GM23248 (cell line): ENCODE results near the gene DEDD. TPM values are rescaled to one million over a fixed set of nuclear protein-coding genes. Genes with fewer than 3 reads are reported as not detected.

ENCODE experiments used
- DNase-seq: peaks from one replicate; pipeline ENCODE4 v3.0.0-alpha.2; 2015
- H2AFZ ChIP-seq: fragments of 200-600 bp; sonication (generic); 2 replicates; pipeline ENCODE4 v1.6.1; 2016; ENCODE audit warnings: antibody characterized with exemption
- H3F3A ChIP-seq: fragments of 200-600 bp; sonication (generic); 2 replicates; pipeline ENCODE4 v1.6.1; 2016; ENCODE audit warnings: mild to moderate bottlenecking, antibody characterized with exemption, mixed run types; ENCODE audit not compliant: insufficient read depth
- H3K27ac ChIP-seq: fragments of 200-600 bp; sonication (generic); 2 replicates; pipeline ENCODE4 v1.5.1; 2016; ENCODE audit warnings: mild to moderate bottlenecking
- H3K27me3 ChIP-seq: fragments of 200-600 bp; sonication (generic); replicated peaks from 2 replicates; pipeline ENCODE4 v1.6.1; 2016; ENCODE audit warnings: mild to moderate bottlenecking; ENCODE audit not compliant: insufficient read depth
- H3K36me3 ChIP-seq: fragments of 200-600 bp; sonication (generic); 2 replicates; pipeline ENCODE4 v1.6.1; 2016; ENCODE audit warnings: low read depth, mild to moderate bottlenecking
- H3K4me1 ChIP-seq: fragments of 200-600 bp; sonication (generic); 2 replicates; pipeline ENCODE4 v1.6.1; 2016; ENCODE audit warnings: mild to moderate bottlenecking; ENCODE audit not compliant: insufficient read depth
- H3K4me2 ChIP-seq: fragments of 200-600 bp; sonication (generic); one replicate; pipeline ENCODE4 v1.6.1; 2016; ENCODE audit warnings: mild to moderate bottlenecking; ENCODE audit not compliant: unreplicated experiment
- H3K4me3 ChIP-seq: fragments of 200-600 bp; sonication (generic); 2 replicates; pipeline ENCODE4 v1.5.1; 2016; ENCODE audit warnings: mild to moderate bottlenecking
- H3K79me2 ChIP-seq: fragments of 200-600 bp; sonication (generic); 2 replicates; pipeline ENCODE4 v1.6.1; 2016; ENCODE audit warnings: mild to moderate bottlenecking; ENCODE audit not compliant: insufficient read depth
- H3K9ac ChIP-seq: fragments of 200-600 bp; sonication (generic); 2 replicates; pipeline ENCODE4 v1.6.1; 2016; ENCODE audit warnings: mild to moderate bottlenecking
- H3K9me2 ChIP-seq: fragments of 200-600 bp; sonication (generic); 2 replicates; pipeline ENCODE4 v1.6.1; 2016; ENCODE audit warnings: mixed run types, mild to moderate bottlenecking, moderate library complexity; ENCODE audit not compliant: insufficient read depth
- H3K9me3 ChIP-seq: fragments of 200-600 bp; sonication (generic); one replicate; pipeline ENCODE4 v1.6.1; 2017; ENCODE audit warnings: low read depth
- H4K20me1 ChIP-seq: fragments of 200-600 bp; sonication (generic); 2 replicates; pipeline ENCODE4 v1.6.0; 2016; ENCODE audit not compliant: insufficient read depth
- EZH2 ChIP-seq: fragments of 200-600 bp; sonication (generic); IDR thresholded peaks from 2 replicates; pipeline ENCODE4 v1.6.1; 2018; ENCODE audit warnings: antibody characterized with exemption, mild to moderate bottlenecking; ENCODE audit not compliant: insufficient read depth, poor library complexity, severe bottlenecking
- EZH2phosphoT487 ChIP-seq: fragments of 200-600 bp; sonication (generic); IDR thresholded peaks from 2 replicates; pipeline ENCODE4 v1.6.1; 2018; ENCODE audit warnings: antibody characterized with exemption, moderate library complexity, mild to moderate bottlenecking, low read depth; ENCODE audit not compliant: insufficient read depth
- WGBS, 2 experiments: methylation state at CpG; one replicate each; pipeline ENCODE4 v1.1.6; 2015 to 2017; ENCODE audit warnings: low lambda C conversion rate in 2 of 2, low coverage in 1 of 2; ENCODE audit errors: missing lambda C conversion rate in 2 of 2; 5-methylcytosine and 5-hydroxymethylcytosine counted together
- in situ Hi-C: fragments of 300-500 bp; cut with MboI; formaldehyde crosslinking; loops from 2 replicates; pipeline ENCODE4 v1.15.0; 2020
- polyA plus RNA-seq: library from polyadenylated mRNA; unstranded; fragments of >200 nt; fragmentation: Nextera tagmentation; extraction: Ambion mirVana; gene quantifications from 2 replicates; pipeline ENCODE4 v1.2.1, GENCODE V29; 2016
- total RNA-seq: library from RNA; depleted of rRNA; stranded (reverse); fragments of >200 nt; shearing (Covaris generic); gene quantifications from 2 replicates; pipeline ENCODE4 v1.2.3, GENCODE V29; 2014

DEDD gene
- total and polyA plus RNA-seq, 2 experiments from 2014 or later = 36.7 to 37.8 TPM

DNA sequence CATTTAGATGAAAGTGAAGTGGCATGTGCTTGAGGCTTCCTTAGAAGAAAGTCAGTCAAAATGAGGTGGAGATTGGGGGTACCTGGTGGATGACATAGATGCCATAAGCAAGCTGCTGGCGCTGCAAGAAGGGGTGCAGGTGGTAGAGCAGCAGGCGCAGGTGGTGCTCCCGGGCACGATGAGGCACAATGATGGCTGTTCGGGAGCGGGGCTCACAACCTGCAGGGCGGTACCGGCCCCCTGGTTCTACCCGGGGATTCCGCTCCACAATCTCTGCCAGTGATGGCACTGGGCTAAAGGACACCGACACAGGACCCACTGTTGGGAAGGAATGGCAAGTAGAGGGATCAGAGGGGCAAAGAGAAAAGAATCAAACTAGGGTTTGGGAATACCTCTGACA, 42.4 kb upstream of the DEDD start:
- H3K27ac ChIP-seq = no peak overlapping the region
- no peak for DNase-seq
- no peak overlapping the region for H2AFZ ChIP-seq
- H3K9ac ChIP-seq = no peak overlapping the region
- H3K36me3 ChIP-seq = peaks cover 23% of the 10 kb centered on the region
- in situ Hi-C loops = no loop called here
- WGBS, 2 experiments = 88 to 93% methylated on average over 11 of the region's 11 CpGs
- no peak overlapping the region for H3K4me3 ChIP-seq
- no peaks in the 10 kb centered on the region for H3K9me3 ChIP-seq
- peaks cover 25% of the 10 kb centered on the region for H3F3A ChIP-seq
- TF ChIP-seq EZH2phosphoT487 (no peak), EZH2 (no peak)
- H3K79me2 ChIP-seq = peaks cover 26% of the 10 kb centered on the region
- no peak overlapping the region for H3K4me2 ChIP-seq
- H3K9me2 ChIP-seq = no peaks in the 10 kb centered on the region
- H3K4me1 ChIP-seq = peaks cover 23% of the 10 kb centered on the region
- no peaks in the 10 kb centered on the region for H3K27me3 ChIP-seq
- no peaks in the 10 kb centered on the region for H4K20me1 ChIP-seq

DNA sequence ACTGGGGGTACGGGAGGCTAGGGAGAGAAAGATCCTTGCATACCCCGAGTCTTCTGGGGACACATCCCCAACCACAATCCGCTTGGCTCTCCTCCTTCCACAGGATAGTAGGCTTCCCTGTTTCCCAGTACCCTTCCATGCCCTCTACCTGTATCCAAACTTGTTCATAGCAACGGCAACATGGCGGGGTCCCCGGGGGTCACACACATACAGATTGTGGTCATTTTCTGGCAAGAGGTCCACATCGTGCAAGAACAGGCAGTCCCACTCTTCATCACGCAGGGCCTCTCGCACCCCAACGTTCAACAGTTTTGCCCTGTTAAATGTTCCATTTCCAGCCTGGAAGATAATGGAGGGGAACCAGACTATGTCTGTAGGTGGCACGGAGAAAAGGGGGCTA, 41.2 kb upstream of the DEDD start:
- Histone ChIP-seq H3K27me3 (no peaks in the 10 kb centered on the region), H3K9ac (peak overlapping the region; percentile 78), H3K9me3 (no peaks in the 10 kb centered on the region), H3F3A (peaks cover 25% of the 10 kb centered on the region), H3K9me2 (no peaks in the 10 kb centered on the region), H3K4me3 (no peak overlapping the region), H4K20me1 (no peaks in the 10 kb centered on the region), H3K27ac (peak overlapping the region; percentile 93), H3K36me3 (peaks cover 23% of the 10 kb centered on the region), H3K79me2 (peaks cover 26% of the 10 kb centered on the region), H3K4me2 (peak overlapping the region; percentile 43), H2AFZ (no peak overlapping the region), H3K4me1 (peaks cover 23% of the 10 kb centered on the region)
- TF ChIP-seq EZH2phosphoT487 (no peak), EZH2 (no peak)
- no peak for DNase-seq
- in situ Hi-C loops = no loop called here
- WGBS, 2 experiments = 96 to 98% methylated on average over 11 of the region's 11 CpGs

DNA sequence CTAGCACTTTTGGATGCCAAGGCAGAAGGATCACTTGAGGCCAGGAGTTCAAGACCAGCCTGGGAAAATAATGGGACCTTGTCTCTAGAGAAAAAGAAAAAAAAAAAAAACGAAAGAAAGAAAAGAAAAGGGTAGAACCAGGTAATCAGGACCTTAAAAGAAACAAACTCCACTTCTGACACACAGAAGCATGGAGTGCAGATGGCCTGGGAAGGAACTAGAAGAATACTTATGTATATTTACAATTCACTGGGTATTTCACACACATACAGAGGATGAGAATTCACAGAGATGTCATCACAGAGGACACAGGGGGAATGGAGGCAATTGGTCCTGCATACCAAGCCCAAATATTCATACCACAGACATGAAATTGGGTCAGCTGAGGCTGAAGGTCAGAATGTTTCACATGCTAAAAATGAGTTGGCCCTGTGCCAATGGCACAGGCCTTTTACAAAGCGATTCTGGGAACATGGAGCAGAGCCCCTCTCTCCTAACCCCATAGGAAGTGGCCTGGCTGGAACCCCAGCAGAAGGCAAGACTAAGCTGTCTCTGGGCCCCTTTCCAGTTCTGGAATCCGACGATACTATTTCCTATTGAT, 40.4 kb upstream of the DEDD start:
- peaks cover 25% of the 10 kb centered on the region for H3F3A ChIP-seq
- no peaks in the 10 kb centered on the region for H3K9me2 ChIP-seq
- H2AFZ ChIP-seq = no peak overlapping the region
- peak overlapping the region; percentile 78 for H3K9ac ChIP-seq
- peaks cover 23% of the 10 kb centered on the region for H3K36me3 ChIP-seq
- no peaks in the 10 kb centered on the region for H4K20me1 ChIP-seq
- 25% methylated on average over 4 of the region's 4 CpGs for WGBS, 2 experiments
- in situ Hi-C loops = no loop called here
- H3K27me3 ChIP-seq = no peaks in the 10 kb centered on the region
- peak overlapping the region; percentile 93 for H3K27ac ChIP-seq
- peaks cover 26% of the 10 kb centered on the region for H3K79me2 ChIP-seq
- TF ChIP-seq EZH2phosphoT487 (peak; percentile 92), EZH2 (no peak)
- DNase-seq = peak; percentile 95
- H3K4me3 ChIP-seq = peak overlapping the region; percentile 16
- H3K4me1 ChIP-seq = peaks cover 23% of the 10 kb centered on the region
- H3K9me3 ChIP-seq = no peaks in the 10 kb centered on the region
- H3K4me2 ChIP-seq = peak overlapping the region; percentile 73

DNA sequence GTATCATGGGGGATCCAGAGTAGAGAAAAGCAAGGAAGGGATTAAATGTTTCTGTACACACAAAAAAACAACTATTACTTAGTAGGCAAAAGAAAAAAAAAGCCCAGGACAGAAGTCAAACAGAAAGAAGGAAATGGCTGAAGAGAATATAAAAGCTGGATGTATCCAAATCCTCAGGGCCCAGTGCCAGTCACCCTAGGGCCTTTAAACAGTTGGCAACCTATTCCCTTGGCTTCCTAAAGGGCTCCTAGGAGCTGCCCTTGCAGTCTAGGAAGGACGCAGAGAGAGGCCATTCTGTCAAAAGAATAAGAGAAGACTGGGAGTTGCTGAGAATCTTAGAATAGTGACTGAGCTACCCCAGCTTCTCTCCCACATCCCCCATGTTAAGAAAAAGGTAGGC, 39.9 kb upstream of the DEDD start:
- 100% methylated on average over 1 of the region's 1 CpG for WGBS, 2 experiments
- no peaks in the 10 kb centered on the region for H3K27me3 ChIP-seq
- peaks cover 25% of the 10 kb centered on the region for H3F3A ChIP-seq
- no peaks in the 10 kb centered on the region for H4K20me1 ChIP-seq
- in situ Hi-C loops = no loop called here
- H3K9ac ChIP-seq = peak overlapping the region; percentile 78
- peak overlapping the region; percentile 16; the same call in 1 of the 2 replicates for H3K4me3 ChIP-seq
- H3K79me2 ChIP-seq = peaks cover 26% of the 10 kb centered on the region
- H3K36me3 ChIP-seq = peaks cover 23% of the 10 kb centered on the region
- H3K4me1 ChIP-seq = peaks cover 23% of the 10 kb centered on the region
- peak overlapping the region; percentile 93 for H3K27ac ChIP-seq
- peak overlapping the region; percentile 73 for H3K4me2 ChIP-seq
- no peaks in the 10 kb centered on the region for H3K9me2 ChIP-seq
- no peak overlapping the region for H2AFZ ChIP-seq
- no peak for DNase-seq
- no peak for TF ChIP-seq EZH2phosphoT487
- no peak for TF ChIP-seq EZH2
- no peaks in the 10 kb centered on the region for H3K9me3 ChIP-seq
